IPS-18c (cell line): Measurements from ENCODE around the gene MC1R.

ENCODE experiments used
- H3K4me3 ChIP-seq: 2 replicates; pipeline ENCODE4 v1.7.0; 2013; ENCODE audit warnings: low read depth, mild to moderate bottlenecking, low read length, moderate library complexity; ENCODE audit not compliant: insufficient read depth
- H3K9me3 ChIP-seq: one replicate; pipeline ENCODE4 v1.6.1; 2013; ENCODE audit warnings: mild to moderate bottlenecking, low read length, moderate library complexity; ENCODE audit not compliant: control insufficient read depth, insufficient read depth

Gene MC1R

GRCh38 chr16:89892635-89893034 lies 26.0 kb upstream of the MC1R start:
- Histone ChIP-seq H3K9me3 (peaks cover 2% of the 10 kb centered on the region), H3K4me3 (no peak overlapping the region)

GRCh38 chr16:89893642-89894548 lies 24.8 kb upstream of the MC1R start:
- H3K9me3 ChIP-seq: peaks cover 2% of the 10 kb centered on the region
- no peak overlapping the region for H3K4me3 ChIP-seq

- no peak overlapping the region for H3K4me3 ChIP-seq
- H3K9me3 ChIP-seq: peaks cover 2% of the 10 kb centered on the region
These were observed 23.0 kb upstream of the MC1R start for GRCh38 chr16:89895482-89896250.

- H3K4me3 ChIP-seq: no peak overlapping the region
- peaks cover 2% of the 10 kb centered on the region for H3K9me3 ChIP-seq
These were observed 21.5 kb upstream of the MC1R start for GRCh38 chr16:89897204-89897603.

GRCh38 chr16:89898201-89898967 lies 20.3 kb upstream of the MC1R start:
- Histone ChIP-seq H3K9me3 (peaks cover 2% of the 10 kb centered on the region), H3K4me3 (no peak overlapping the region)

GRCh38 chr16:89899879-89900481 lies 18.7 kb upstream of the MC1R start:
- Histone ChIP-seq H3K4me3 (no peak overlapping the region), H3K9me3 (no peaks in the 10 kb centered on the region)

- no peaks in the 10 kb centered on the region for H3K9me3 ChIP-seq
- no peak overlapping the region for H3K4me3 ChIP-seq
These were observed 17.8 kb upstream of the MC1R start for GRCh38 chr16:89900885-89901284.

- Histone ChIP-seq H3K9me3 (peaks cover 3% of the 10 kb centered on the region), H3K4me3 (no peak overlapping the region)
These were observed 15.7 kb upstream of the MC1R start for GRCh38 chr16:89902980-89903379.

- no peak overlapping the region for H3K4me3 ChIP-seq
- peaks cover 3% of the 10 kb centered on the region for H3K9me3 ChIP-seq
These were observed 14.7 kb upstream of the MC1R start for GRCh38 chr16:89903908-89904515.

GRCh38 chr16:89904606-89905510 lies 13.8 kb upstream of the MC1R start:
- peaks cover 3% of the 10 kb centered on the region for H3K9me3 ChIP-seq
- no peak overlapping the region for H3K4me3 ChIP-seq

- Histone ChIP-seq H3K9me3 (peaks cover 3% of the 10 kb centered on the region), H3K4me3 (no peak overlapping the region)
These were observed 13.0 kb upstream of the MC1R start for GRCh38 chr16:89905511-89906139.

- H3K4me3 ChIP-seq: no peak overlapping the region
- H3K9me3 ChIP-seq: peaks cover 3% of the 10 kb centered on the region
These were observed 12.3 kb upstream of the MC1R start for GRCh38 chr16:89906140-89907025.

- peaks cover 3% of the 10 kb centered on the region for H3K9me3 ChIP-seq
- H3K4me3 ChIP-seq: no peak overlapping the region
These were observed 11.4 kb upstream of the MC1R start for GRCh38 chr16:89907055-89907814.

- H3K9me3 ChIP-seq: peaks cover 3% of the 10 kb centered on the region
These were observed 10.4 kb upstream of the MC1R start for GRCh38 chr16:89908236-89908635.

More at GRCh38 chr16:89908236-89908635, 10.4 kb upstream of the MC1R start:
- H3K4me3 ChIP-seq: no peak overlapping the region
